PFSK-1 (cell line): Measurements from ENCODE around the gene RBM26.

ENCODE experiments used
- POLR2AphosphoS5 ChIP-seq: IDR thresholded peaks from 2 replicates; pipeline ENCODE4 v1.6.1; 2012; ENCODE audit warnings: low read depth, mild to moderate bottlenecking, control low read depth, low read length, moderate library complexity
- REST ChIP-seq, 2 experiments: IDR thresholded peaks; 2 replicates each; pipeline versions ENCODE4 v1.6.1 to v1.8.0; 2011 to 2012; ENCODE audit warnings: low read depth in 2 of 2, low read length in 2 of 2, control low read depth in 1 of 2, inconsistent platforms in 1 of 2, mild to moderate bottlenecking in 1 of 2, moderate library complexity in 1 of 2; ENCODE audit not compliant: insufficient read depth in 1 of 2

GRCh38 chr13:79311386-79311785 lies 94.7 kb downstream of the RBM26 start:
- TF ChIP-seq POLR2AphosphoS5 (no peak), REST (IDR thresholded peaks at IDR 0.05; ENCODE audit: insufficient read depth in 1 of 2, low read depth in 2 of 2, low read length in 2 of 2) (no peak)
